SKM-1 (cell line): ENCODE measurements around the gene EYS.
"Not testable (repeated sequence)": the region's sequence is repeated elsewhere in the genome, so short reads cannot be mapped to it uniquely, and the experiment has no call there.

ENCODE experiments used
- DNase-seq: peaks from one replicate; lab custom pipeline; 2025; ENCODE audit not compliant: unreplicated experiment; lab: John Stamatoyannopoulos, UW

EYS gene

GRCh38 chr6:65637289-65638046, 69.6 kb downstream of the EYS start:
- no peak for DNase-seq

- DNase-seq = peak; percentile 11
Measured at GRCh38 chr6:65633501-65633900, 73.5 kb downstream of the EYS start.

- DNase-seq = no peak
Measured at GRCh38 chr6:65631711-65632110, 75.3 kb downstream of the EYS start.

GRCh38 chr6:65627434-65627999, 79.5 kb downstream of the EYS start:
- not testable (repeated sequence) for DNase-seq

GRCh38 chr6:65627015-65627414, 80.0 kb downstream of the EYS start:
- no peak for DNase-seq

- no peak for DNase-seq
Measured at GRCh38 chr6:65623566-65623965, 83.5 kb downstream of the EYS start.

- no peak for DNase-seq
Measured at GRCh38 chr6:65610746-65611145, 96.3 kb downstream of the EYS start.

- DNase-seq = no peak
Measured at GRCh38 chr6:65595540-65595939, 111.5 kb downstream of the EYS start.

- no peak for DNase-seq
Measured at GRCh38 chr6:65570340-65570739, 136.7 kb downstream of the EYS start.

GRCh38 chr6:65569505-65569904, 137.5 kb downstream of the EYS start:
- no peak for DNase-seq

GRCh38 chr6:65569056-65569455, 138.0 kb downstream of the EYS start:
- not testable (repeated sequence) for DNase-seq

GRCh38 chr6:65566117-65566516, 140.9 kb downstream of the EYS start:
- DNase-seq = no peak

- DNase-seq = no peak
Measured at GRCh38 chr6:65558071-65558470, 149.0 kb downstream of the EYS start.

- DNase-seq = no peak
Measured at GRCh38 chr6:65557224-65557623, 149.8 kb downstream of the EYS start.

- DNase-seq = no peak
Measured at GRCh38 chr6:65546894-65547293, 160.1 kb downstream of the EYS start.

- DNase-seq = no peak
Measured at GRCh38 chr6:65545920-65546319, 161.1 kb downstream of the EYS start.

GRCh38 chr6:65538644-65539043, 168.4 kb downstream of the EYS start:
- DNase-seq = no peak

GRCh38 chr6:65537600-65537999, 169.4 kb downstream of the EYS start:
- DNase-seq = no peak

- no peak for DNase-seq
Measured at GRCh38 chr6:65531533-65531932, 175.5 kb downstream of the EYS start.

GRCh38 chr6:65524232-65524631, 182.8 kb downstream of the EYS start:
- no peak for DNase-seq

- DNase-seq = no peak
Measured at GRCh38 chr6:65505736-65506135, 201.3 kb downstream of the EYS start.

- no peak for DNase-seq
Measured at GRCh38 chr6:65501045-65501444, 206.0 kb downstream of the EYS start.

GRCh38 chr6:65483652-65484051, 223.4 kb downstream of the EYS start:
- DNase-seq = not testable (repeated sequence)
